Muscle of arm (tissue), 12 donors: ENCODE data around the gene CRIP3. TPM values are rescaled to one million over a fixed set of nuclear protein-coding genes. Genes with fewer than 3 reads are reported as not detected.

Experiments
- DNase-seq: peaks from one replicate; pipeline ENCODE4 v3.0.0-alpha.2; 2013
- polyA plus RNA-seq, 12 donors: library from polyadenylated mRNA; unstranded; fragments of 120-200 nt; gene quantifications; one replicate each; pipeline ENCODE4 v1.2.1, GENCODE V29; 2013; ENCODE audit not compliant: insufficient read length in 12 of 12

The CRIP3 gene
- polyA plus RNA-seq, 12 donors, result 0.49 to 2.8 (median 1.2) TPM; not detected in 2

DNA sequence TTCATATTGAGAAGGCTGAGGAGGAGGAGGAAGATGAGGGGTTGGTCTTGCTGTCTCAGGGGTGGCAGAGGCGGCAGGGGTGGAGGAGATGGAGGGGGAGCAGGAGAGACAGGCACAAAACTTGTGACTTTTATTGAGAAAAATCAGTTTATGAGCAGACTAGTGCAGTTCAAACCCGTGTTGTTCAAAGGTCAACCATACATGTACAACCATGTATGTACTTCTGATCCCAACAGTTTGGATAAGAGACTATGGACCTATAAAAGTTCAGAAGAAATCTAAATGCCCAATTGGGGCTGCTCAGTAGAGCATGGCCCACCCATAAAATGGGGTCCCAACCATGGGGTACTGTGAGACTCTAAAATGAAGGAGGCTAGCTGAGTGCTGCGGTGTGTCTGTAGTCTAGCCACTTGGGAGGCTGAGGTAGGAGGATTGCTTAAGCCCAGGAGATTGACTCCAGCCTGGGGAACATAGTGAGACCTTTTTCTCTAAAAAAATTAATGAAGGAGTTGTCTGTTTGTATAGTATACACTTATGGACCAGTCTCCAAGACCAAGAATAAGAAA lies 18.2 kb downstream of the CRIP3 start:
- DNase-seq, result no peak

DNA sequence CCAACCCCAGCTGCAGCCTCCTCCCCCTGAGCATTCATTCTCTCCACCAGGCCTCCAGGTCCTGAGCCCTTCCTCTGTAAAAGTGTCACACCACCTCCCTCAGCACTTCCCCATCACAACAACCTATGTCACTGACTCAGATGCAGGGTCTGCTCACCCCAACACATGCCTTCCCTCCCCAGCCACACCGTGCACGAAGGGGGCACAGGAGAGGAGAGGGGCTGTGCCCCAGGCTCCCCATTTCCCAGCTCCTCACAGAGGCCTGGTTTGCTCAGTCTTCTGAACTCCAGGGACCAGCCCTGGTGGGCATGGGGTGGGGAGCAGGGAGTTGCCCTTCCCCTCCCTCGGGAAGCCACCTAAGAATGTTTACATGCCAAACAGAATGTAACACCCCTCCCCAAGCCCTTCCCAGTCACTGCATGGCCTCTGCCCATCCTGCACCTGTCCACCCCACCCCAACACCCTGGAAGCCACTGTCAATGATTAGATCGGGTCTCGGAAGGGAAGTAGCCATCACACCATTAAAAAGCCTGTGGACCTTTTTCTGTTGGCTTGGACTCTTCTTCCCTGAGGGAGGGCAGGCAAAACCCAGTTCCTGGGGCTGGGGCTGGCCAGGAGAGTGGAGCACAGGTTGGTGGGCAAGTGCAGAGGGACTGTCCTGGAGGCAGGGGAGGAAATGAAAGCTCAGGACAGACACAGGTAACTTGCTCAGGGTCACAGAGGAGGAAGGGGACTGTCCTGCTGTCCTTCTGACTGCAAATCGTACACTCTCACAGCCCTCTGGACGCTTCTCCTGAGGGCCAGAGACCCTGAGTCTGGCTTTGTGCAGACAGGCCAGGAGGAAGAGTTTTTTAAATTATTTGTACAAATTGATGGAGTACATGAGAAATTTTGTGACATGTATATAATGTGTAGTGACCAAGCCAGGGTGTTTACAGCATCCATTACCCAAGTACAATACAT lies 20.6 kb downstream of the CRIP3 start:
- no peak for DNase-seq

DNA sequence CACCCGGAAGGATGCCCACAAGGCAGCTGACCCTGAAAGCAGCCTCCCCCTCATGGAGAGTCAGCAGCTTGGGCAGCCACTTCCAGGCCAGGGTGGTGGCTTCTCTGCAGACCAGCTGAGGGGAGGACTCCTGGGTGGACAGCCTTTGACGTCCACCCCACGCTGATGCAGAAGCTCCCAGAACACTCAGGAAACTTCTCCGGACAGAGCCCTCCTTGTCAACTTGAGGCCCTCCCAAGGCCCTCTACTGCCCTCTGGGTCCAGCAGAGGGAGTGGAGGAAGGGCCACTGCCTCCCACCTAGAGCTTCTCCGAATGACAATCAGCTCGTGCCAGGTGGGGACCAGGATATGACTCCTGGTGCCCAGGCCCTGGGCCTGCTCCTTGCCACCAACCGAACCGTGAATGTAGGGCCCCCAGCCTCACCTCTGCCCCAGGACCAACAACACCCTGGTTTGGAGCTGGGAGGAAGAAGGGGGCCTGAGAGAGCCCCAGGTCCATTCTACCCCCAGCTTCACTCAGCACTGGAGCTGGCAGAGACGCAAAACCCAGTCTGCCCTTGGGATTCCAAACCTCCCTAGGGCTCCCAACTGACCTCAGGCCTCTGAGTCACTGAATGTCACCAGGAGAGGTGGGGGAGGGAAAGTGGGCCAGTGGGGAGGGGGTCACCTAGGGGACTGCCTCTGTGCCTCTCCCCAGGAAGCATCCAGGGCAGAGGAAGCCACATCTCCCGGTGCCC lies 21.5 kb downstream of the CRIP3 start:
- DNase-seq, result no peak

DNA sequence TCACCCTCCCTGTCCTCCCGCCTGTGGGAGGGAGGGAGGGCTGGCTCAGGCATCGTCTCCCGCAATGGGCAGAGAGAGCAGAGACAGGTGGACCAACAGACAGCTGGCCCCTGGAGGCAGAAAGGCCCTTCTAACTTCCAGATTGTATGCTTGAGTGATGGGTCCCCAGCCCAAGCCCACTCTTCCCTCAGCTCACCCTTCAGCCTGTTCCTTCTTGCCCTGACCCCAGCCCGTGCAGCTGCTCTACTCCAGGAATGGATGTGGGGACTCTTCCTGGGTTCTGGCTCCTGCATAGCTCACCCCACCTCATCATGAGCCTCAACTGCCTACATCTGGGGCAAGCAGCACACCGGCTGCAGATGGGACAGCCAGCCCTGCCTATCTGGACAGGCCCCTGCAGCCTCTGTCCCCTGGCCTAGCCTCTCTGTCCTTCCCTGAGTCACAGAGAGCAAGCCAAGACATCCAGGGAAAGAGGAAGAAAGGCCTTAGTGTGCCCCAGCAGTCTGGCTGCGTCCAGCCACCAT lies 22.1 kb downstream of the CRIP3 start:
- no peak for DNase-seq

- DNase-seq, result no peak
Measured at GRCh38 chr6:43285832-43286231, 22.8 kb downstream of the CRIP3 start.

- no peak for DNase-seq
Measured at GRCh38 chr6:43284991-43285781, 23.4 kb downstream of the CRIP3 start.

- no peak for DNase-seq
Measured at GRCh38 chr6:43283905-43284304, 24.7 kb downstream of the CRIP3 start.

DNA sequence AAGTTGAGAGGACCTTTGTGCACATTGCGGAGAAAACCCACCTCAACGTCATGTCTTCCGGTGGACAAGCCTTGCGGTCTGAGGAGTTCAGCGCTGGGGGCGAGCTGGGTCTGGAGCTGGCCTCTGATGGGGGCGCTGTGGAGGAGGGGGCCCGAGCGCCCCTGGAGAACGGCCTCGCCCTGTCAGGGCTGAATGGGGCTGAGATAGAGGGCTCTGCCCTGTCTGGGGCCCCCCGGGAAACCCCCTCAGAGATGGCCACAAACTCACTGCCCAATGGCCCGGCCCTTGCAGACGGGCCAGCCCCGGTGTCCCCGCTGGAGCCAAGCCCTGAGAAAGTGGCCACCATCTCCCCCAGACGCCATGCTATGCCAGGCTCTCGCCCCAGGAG lies 25.1 kb downstream of the CRIP3 start:
- DNase-seq, result no peak

GRCh38 chr6:43282636-43283513 lies 25.8 kb downstream of the CRIP3 start:
- DNase-seq, result no peak

- DNase-seq, result no peak
Measured at GRCh38 chr6:43282060-43282459, 26.6 kb downstream of the CRIP3 start.

DNA sequence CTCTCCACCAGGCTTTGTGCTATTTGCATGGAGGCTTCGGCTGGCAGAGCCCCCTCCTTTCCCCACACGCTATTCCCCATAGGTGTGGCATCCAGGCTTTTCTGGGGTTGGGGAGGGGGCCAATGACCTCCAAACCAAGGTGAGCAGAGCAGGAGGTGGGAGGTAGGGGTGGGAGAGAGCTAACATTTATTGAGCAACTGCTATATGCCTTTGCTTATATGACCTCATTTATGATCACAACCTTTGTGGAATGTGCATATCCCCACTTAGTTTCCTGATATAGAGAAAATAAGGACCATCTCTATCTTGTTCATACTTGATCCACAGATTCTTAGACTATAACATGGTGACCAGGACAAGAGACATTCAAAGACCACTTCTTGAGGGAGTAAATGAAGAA lies 28.4 kb downstream of the CRIP3 start:
- no peak for DNase-seq

GRCh38 chr6:43278524-43279078 lies 30.0 kb downstream of the CRIP3 start:
- no peak for DNase-seq

- no peak for DNase-seq
Measured at GRCh38 chr6:43277643-43278523, 30.7 kb downstream of the CRIP3 start.

GRCh38 chr6:43277306-43277642 lies 31.4 kb downstream of the CRIP3 start:
- no peak for DNase-seq

GRCh38 chr6:43276577-43277305 lies 31.9 kb downstream of the CRIP3 start:
- DNase-seq, result no peak

DNA sequence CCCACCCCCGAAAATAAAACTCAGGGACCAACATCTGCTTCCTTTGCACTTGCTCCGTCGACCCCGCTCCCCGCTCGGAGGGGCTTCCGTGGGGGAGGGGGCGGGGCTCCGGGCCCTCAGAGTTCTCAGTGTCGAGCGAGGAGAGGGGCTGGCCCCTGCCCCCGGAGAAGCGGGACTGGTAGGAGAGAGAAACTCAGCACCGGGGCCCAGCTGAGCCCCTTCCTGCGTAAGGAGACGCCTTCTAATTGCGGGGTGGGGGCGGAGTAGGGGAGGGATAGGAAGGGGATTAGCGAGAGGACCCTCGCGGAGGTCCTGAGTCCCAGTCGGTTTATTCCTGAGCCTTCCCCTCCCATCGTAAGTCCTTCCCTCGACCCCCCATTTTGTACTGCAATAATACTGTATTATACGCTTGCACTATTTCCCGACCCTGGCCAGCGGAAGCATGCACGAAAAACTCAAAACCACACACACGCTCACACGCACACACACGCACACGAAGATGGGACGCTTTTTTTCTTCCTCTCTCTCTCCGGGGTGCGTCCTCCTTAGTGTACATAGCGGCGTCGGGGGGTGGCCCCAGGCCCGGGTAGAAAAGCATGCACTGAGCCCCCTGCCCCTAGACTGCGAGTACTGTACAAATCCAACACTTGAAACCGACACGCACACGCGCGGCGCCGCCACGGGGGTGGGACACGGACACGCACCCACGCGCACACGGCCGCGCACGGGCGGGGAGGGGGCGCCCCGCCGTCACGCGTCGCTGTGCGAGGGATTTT lies 32.6 kb downstream of the CRIP3 start:
- DNase-seq, result no peak

DNA sequence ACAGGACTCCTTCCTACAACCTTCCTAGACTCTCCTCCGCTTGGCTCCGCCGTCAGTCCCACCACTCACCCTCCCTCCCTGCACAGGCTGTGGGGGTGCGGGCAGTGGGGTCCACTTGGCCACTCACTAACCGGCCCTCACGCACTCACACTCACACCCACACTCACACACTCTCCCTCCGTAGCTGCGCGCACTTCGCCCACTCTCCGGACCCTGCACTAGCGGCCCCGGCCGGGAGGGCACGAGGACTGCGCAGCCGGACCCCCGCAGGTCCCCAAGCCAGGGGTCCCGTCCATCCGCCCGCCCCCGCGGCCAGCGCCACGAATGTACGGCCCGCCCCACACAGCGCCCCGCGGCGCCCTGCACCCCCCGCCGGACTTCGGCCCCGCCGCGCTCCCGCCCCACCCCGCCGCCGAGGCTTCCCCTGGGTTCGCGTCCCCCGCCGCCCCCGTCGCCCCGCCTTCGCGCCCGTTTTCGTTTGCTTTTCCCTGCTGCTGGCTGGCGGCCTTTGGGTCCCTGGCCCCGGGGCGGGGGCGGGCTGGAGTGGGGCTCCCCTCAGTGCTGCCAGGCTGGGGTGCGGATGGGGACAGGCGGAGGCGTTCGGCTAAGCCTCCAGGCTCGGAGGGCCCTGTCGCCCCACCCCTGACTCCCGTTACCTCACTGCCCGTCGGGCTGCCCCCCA lies 33.6 kb downstream of the CRIP3 start:
- no peak for DNase-seq
